Inferior parietal cortex (tissue), 1 donor: ENCODE results near the gene TGFA.
"Not testable (repeated sequence)": the region's sequence is repeated elsewhere in the genome, so short reads cannot be mapped to it uniquely, and the experiment has no call there.

Experiments used
- DNase-seq: peaks from one replicate; pipeline ENCODE4 v3.0.0-alpha.2; 2016; ENCODE audit errors: extremely low spot score

Gene TGFA

DNA sequence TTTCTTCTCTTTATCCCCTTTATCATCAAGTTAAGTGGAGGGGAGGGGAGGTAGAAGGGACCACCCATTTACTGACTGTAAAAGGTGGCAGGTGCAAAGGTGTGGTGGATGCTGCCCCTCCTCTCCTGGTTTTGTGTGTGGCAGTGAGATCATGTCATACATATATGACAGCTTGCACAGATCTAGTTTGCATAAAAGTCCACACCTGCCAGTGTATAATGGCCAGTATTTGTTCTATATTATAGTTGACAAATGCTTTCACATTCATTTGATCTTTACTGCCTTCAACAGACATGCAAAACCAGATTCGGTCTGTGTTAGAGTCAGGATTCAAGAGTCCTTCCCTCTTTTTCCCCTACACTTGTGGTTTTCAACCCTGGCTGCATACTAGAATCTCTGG lies 55.1 kb downstream of the TGFA start:
- no peak for DNase-seq

DNA sequence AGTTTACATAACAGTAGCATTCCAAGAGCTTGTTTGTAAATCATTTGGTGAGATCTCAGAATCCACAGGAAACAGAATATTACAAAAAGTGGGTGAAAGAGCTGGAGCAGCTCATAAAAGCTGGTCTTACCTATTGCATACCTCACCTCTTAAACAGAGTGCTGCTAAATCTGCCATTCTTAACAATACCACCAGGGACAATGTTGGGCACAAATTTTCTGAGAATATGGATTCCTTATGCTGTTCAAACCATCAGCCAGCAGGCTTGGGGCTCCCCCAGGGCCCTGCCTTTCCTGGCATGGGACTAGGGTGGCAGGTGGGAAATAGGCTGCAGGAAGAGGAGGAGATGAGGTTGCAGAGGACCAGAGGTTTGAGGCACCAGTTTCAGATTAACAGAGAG lies 55.6 kb downstream of the TGFA start:
- DNase-seq: no peak

DNA sequence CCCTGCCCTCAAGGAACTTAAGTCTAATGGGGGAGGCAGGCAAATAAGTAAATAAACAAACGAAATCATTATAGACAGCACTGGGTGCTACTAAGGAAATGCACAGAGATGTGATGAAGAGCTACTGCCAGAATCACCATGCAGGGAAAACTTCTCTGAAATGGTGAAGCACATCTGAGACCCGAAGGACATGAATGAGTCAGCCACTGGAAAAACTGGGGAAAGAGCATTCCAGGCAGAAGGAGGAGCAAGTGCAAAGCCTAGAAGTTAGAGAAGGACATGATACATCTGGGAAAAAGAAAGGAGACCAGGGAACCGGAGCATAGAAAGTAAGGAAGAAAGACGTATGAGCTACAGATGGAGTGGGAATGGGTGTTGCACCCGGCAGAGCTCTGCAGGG lies 56.8 kb downstream of the TGFA start:
- no peak for DNase-seq

DNA sequence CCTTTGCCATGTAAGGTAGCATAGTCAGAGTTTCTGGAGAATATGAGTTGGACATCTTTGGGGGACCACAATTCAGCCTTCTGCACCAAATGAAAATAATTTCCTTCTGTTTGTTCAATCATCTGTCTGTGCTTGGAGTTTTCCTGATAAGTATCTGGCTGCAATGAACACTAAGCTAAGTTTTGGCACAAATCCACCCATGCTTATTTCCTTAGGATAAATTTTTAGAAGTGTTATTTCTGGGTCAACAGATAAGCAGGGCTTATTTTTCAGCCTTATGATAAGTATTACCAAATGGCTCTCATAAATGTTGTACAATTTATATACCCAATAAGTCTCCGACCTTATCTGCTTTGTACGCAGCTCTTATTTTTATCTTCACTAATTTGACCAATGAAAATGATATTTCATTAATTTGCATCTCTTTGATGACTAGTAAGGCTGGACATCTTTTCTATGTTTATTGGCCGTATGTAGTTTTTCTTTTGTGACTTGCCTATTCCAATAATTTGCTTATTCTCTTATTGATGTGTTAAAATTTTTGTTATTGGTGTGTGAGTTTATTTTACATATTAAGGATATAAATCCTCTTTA lies 59.2 kb downstream of the TGFA start:
- no peak for DNase-seq

DNA sequence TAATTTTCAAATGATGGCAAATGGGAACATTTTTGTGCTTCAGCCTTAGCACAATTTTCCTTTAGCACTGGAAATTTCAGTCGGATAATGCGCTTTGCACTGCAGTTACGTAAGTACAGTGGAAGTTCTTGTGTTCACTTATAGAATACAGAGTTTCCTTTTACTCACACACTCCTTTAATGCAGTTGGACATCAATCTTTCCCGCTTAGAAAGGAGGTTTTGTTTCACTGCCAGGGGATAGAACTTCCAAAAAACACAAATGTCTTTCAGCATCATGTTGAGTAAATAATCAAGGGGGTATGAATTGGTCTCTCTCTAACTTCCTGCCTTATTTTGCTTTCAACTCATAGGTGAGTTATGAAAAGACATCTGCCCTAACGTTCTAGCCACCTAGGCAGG lies 63.2 kb downstream of the TGFA start:
- no peak for DNase-seq

DNA sequence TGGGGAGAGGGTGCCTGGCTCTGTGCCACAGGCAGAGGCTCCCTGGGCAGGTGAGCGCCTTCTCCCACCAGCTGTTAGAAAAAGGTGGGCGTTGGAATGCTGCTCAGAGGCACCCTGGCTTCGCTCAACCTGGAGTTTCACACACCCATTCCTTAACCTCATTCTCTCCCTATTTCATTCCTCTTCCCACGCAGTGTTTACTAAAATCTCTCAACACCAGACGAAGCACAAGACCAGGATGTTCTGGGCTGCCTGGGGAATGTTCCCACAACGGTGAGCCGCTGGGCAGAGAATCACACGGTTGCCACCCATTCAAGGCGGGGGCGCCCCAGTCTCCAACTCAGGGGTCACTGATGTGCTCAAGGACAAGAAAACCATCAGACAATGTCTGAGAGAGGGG lies 64.5 kb downstream of the TGFA start:
- no peak for DNase-seq

DNA sequence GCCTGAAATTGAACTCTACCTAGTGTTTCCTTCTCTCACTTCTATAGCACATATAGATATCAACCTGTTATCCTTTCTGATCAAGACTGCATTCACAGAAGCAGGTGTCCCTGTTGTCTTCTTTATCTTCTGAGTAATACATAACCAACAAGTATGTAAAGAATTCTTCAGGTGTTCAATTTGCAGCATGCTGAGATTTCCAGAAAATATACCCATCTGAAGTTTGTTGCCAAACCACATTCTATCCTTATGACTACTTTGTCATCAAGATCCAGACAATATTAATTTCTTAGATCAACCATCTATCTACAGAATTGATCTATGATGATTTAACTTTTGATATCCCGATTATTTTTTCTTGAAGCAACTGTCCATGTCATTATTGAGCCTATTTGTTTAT lies 69.5 kb downstream of the TGFA start:
- DNase-seq: no peak

DNA sequence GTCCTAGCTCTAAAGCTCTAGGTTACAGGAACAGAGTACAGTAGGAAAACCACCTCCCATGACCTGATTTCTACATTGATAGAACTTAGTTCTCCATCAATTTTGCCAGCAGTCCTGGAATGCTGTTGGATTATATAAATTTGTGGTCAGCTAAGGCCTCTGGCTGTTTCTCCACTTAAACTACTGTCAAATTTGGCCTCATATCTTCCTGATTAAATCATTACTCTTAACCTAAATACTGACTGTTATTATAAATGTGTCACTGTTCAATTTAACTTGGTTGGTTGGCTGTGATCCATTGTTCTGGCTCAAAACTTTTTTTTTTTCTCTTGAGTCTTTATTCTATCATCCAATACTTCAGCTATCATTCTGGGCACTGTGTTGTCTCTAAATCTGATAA lies 71.2 kb downstream of the TGFA start:
- no peak for DNase-seq

DNA sequence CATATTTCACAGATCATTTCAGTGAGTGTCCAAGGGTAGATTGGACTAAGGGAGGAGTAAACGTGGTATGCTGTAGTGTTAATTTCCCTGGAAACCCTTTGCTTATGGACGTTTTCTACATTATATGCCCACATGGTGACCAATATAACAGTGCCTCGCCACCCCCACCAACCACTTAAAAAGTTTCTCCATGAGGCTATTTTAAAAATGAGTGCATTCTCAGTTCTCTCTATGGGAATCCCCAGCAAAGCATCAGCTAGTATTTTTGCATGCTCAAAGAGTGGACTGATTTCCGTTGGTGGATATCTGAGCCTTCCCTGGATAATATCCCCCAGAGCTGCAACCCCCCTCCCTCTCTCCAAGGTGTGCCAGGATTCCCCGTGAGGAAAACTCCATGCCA lies 73.2 kb downstream of the TGFA start:
- no peak for DNase-seq

DNA sequence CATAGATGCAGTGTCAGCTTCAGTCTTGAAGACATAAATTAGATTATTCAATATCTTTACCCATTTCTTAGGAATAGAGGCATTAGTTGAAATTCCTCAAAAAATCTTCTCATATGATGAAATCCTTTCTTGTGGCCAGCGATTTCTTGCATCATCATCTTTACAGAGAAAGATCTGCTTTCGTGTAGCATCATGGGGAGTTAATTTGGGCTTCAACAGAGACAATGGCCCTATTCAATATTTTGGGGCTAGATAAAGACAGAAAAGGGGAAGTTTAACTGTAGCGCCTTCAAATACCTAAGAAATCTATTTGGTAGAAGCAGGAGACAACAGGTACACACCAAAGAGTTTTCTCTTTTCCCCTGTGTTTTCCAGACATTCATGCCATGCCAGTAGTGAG lies 73.8 kb downstream of the TGFA start:
- DNase-seq: no peak

DNA sequence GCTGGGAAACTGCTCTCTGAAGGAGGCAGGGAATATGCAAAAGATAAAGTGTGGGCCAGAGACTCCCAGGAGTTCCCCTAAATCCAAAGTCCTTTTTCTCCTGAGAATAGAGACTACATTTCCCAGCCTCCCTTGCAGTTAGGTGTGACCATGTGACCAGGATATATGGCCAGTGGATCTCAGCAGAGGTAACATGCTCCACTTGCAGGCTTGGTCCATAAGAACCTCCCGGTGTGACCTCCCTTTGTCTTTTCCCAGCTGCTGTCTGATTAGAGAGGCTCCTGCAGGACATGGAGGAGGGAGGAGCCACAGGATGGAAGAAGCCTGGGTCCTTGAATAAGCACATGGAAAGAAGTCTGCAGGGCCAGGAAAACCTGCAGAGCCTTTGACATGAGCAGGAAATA lies 76.2 kb downstream of the TGFA start:
- DNase-seq: no peak

DNA sequence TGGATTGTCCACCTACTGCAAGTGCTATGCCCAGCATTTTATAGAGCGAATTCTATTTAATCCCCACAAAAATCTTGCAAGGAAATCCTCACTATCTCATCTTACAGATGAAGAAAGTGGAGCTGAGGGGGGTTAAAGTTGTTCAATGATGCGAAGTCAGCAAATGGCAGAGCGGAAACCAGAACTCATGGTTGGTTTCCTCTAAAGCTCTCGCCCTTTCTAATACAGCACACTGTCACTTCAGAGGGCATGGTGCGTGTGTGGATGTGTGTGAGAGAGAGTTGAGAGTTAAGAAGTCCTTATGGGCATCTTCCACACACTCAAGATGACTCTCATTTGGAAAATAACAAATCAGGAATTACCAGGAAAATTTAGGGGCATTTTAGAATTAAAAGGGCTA lies 78.4 kb downstream of the TGFA start:
- DNase-seq: no peak

DNA sequence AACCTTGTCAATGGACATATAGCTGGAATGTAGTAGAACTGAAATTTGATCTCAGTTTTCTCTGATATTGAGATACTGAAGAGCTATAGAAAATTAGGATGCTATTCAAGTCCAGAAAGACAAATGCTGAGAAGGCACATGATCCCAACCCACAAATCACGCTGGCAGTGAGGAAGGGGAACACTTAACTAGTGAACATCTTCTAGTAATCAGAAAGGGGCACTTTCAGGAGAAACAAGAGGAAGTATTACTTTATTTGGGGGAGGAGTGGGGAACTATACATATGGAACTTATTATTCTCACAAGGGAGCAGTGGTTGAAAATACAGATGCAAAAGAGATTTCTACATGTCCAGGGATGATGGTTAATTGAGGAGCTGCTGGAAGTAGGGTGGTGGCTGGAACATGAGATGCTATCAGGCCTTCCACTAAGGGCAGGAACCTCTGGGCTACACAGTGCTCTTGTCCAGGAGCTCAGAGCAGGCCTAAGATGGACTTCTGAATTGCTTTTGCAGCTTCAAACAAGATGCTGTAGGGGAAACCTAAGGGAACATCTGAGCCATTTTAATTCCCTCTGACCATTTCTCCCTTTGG lies 79.3 kb downstream of the TGFA start:
- DNase-seq: no peak

DNA sequence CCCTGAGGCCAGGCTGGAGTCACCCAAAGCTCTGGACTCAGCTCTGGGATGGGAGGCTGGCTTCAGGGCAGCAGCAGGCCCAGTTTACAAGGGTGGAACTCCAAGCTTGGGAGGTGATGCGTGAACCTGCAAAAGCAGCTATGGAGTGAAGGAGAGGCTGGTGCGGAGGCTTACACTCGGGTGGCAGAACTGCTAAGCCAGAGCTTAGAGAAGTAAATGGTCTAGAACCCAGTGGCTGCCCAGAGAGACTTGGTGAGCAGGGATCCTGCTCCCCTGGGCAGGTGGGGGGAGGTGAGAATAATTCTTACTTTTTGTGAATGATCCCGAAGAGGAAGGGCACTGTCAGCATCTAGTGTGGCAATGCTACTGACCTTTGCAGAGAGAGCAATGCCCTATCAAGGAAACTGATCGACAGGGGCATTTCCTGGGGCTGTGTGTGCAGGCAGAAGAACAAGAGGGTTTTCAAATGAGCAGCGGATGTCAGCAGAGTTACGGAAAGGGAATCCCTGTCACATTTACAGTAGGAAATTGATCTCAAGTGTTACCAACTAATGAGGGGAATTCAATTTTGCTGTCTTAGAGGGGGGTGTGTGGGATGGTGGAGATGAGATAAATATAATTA lies 80.4 kb downstream of the TGFA start:
- DNase-seq: no peak

DNA sequence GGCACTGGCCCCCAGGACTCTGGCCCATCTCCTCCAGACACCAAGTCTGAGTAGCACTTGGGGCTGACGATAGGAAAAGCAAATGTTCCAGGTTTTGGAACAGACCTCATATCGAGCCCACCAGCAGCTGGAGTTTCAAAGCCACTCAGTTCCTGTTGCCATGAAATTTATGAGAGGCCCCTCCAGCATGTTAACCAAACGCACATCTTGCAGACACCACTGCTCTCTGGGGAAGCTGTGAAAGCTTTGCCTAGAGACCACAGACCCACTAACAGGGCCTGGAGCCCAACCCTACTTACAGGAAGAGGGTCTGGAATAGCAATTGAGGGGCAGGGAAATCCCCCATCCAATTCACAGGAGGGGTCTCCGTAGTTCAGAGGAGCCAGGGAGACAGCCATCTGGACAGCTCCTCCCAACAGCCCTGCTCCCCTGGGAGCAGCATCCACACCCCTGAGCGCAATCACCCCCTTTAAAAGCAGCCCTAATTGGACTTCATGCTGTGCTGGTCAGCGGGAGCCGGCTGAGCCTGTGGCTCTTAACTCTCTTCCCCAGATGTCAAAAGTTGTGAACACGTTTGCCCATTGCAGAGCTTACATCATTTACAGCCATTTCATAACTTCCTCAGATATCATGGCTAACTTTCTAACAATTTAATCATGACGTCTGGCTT lies 81.3 kb downstream of the TGFA start:
- no peak for DNase-seq

DNA sequence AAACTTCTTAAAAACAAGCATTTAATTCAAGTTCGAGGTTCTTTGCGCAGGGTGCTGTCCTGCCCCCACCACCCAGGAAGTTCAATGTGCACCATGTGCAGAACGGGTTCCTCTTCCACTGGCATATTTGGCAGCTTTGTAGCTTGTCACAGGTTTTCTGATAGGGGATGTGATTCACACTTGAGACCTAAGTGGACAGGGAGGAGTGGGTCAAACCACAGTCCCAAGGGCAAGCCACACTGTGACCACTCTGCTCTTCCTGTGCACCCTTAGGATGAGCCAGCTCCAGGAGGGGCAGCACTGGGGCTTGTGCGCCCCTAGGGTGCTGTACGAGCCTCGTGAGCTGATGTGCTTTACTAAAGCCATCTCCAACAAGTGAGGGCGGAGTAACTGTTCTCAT lies 82.5 kb downstream of the TGFA start:
- DNase-seq: no peak

DNA sequence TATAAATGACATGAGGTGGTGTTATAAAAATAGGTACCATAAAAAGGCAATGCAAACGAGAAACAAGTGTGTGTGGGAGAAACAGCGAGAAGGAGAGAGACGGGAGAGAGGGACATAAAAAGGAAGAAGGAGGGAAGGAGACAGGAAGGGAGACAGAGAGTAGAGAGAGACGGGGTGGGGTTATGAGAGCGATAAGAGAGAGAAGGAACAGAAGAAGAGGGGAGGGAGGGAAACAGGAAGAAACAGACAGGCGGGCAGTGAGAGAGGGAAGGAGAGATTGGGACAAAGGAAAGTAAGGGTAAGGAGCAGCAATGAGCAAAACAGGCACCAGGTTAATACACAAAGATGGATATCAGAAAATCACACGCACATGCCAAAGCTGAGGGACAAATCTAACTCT lies 83.7 kb downstream of the TGFA start:
- no peak for DNase-seq

DNA sequence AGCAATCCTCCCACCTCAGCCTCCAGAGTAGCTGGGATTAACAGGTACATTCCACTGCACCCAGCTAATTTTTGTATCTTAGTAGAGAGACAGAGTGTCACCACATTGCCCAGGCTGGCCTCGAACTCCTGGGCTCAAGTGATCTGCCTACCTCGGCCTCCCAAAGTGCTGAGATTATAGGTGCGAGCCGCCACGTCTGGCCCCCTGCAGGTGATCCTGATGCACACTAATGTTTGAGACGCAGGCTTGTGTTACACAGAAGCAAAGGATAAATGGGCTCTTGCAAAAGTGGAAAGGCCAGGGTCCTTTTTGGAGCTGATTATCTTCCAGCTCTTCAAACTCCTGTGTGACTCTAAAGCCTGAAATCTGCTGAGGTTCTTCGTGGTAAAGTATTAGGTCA lies 84.2 kb downstream of the TGFA start:
- no peak for DNase-seq

DNA sequence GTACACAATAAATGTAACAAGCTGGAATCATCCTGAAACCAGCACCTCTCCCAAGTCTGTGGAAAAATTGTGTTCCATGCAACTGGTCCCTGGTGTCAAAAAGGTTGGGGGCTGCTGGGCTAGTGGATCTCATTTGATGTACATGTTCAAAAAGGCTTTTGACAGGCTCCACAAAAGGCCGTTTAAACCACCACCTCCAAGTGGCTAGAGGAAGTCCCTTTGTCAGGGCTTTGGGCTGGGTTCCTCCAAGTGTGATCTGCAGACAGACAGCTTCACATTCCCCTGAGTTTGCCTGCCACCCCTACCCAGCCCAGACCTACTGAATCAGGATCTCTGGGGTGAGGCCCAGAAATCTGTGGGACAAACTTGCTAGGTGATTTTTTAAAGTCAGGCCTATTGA lies 84.7 kb downstream of the TGFA start:
- no peak for DNase-seq

DNA sequence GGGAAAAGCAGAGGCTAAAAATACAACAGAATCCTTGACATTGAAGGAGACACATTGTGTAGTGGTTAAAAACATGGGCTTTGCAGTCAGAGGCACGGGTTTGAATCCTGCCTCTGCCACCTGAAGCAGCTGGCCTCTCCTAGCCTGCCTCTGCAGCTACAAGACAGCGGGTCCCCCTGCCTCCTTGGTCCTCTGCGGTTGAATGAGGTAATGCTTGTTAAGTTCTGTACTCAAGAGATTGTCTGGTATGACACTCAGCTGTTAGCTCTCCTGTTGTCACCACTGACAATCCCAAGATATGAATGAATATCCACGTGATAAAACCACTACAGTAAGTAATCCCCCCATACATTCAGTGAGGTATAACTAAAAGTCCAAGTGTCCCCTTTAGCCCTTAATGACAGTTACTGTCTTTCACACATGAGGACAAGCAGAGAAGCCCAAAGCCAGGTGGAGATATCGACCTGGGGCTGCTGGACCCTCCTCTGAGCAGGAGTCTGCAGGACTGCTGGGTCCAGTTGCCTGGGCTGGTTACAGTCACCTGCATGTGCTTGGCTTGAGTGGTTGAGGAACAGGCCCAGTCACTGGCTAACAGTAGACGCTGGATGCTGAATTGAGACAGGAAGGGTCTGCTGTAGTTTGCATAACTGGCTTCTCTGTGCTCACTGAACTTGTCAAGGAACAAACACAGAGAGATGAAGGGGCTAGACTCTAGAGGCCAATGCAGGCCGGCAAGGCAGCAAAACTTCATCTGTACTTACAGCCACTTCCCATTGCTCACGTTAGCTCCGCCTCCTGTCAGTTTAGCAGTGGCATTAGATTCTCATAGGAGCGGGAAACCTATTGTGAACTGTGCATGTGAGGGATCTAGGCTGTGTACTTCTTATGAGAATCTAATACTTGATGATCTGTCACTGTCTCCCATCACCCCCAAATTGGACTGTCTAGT lies 85.5 kb downstream of the TGFA start:
- no peak for DNase-seq

DNA sequence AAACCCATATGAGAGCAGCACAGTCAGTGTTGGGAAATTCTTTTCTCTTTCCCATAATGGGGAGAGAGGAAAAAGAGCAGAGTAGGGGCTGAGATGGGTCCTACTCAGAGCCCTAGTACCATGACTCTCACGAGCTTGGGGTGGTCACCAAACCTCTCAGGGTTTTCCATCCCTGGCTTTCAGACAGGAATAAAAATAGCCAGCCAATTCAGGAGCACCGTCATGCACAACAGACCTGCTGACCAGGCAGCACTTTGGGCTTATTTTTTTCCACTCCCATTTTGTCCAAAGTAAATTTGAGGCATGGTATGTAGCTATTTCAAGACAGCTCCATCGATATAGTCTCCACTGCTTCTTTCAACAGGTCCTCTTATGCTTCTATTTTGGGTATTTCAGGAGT lies 86.4 kb downstream of the TGFA start:
- DNase-seq: no peak

DNA sequence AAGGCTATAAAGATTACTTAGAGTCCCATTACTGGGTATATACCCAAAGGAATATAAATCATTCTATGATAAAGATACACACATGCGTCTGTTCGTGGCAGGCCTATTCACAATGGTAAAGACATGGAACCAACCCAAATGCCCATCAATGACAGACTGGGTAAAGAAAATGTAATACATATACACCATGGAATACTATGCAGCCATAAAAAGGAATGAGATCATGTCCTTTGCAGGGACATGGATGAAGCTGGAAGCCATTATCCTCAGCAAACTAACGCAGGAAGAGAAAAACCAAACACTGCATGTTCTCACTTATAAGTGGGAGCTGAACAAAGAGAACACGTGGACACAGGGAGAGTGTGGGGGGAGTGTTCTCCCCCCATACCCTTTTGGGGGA lies 87.0 kb downstream of the TGFA start:
- not testable (repeated sequence) for DNase-seq
